Subcutaneous adipose tissue (tissue), 4 donors: ENCODE measurements around the gene RPP21. TPM values are rescaled to one million over a fixed set of nuclear protein-coding genes. Genes with fewer than 3 reads are reported as not detected.

ENCODE experiments used
- CTCF ChIP-seq: fragments of 450-650 bp; IDR thresholded peaks from one replicate; pipeline ENCODE4 v1.5.1; 2016; ENCODE audit warnings: low read depth, mild to moderate bottlenecking, control low read depth, antibody characterized with exemption, moderate library complexity
- total RNA-seq, 4 donors: library from RNA; depleted of rRNA; stranded (reverse); fragments of >200 nt; gene quantifications; one replicate each; pipeline ENCODE4 v1.1.0, GENCODE V29; 2016

The RPP21 gene
- total RNA-seq, 4 donors from 2014 or later, result 43.3 to 69.6 (median 49.5) TPM

DNA sequence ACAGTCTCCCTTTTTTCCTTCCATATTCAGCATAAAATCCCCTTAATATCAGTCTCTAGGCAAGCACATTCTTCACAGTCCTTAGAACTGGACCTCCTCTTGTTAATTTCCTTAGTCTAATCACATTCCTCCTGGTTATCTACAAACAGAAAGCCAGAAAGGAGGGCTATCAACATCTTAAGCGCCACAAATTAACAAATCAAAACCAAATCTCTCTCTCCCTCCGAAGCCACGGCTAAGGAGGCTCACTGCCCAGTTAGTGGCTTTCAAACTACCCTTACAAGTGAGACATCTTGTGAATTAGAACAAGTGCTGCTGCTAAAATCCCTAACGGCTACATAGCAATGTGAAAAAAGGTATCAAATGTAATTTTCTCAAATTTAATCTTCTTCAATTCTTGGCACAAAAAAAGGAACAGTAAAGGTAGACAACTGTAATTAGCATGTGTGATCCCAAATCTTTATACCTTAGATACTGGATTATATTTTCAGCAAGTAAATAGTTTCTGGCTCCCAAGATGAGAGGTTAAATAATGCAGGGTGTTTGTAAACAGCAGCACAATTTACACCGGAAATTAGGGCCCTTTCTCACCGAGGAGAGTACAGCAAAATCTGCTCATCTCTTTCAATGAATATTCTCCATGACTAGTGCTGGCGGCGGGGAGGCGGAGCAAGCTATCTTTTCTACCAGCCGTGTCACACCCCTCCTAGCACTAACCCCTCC, 19.6 kb upstream of the RPP21 start:
- TF ChIP-seq CTCF, result no peak

DNA sequence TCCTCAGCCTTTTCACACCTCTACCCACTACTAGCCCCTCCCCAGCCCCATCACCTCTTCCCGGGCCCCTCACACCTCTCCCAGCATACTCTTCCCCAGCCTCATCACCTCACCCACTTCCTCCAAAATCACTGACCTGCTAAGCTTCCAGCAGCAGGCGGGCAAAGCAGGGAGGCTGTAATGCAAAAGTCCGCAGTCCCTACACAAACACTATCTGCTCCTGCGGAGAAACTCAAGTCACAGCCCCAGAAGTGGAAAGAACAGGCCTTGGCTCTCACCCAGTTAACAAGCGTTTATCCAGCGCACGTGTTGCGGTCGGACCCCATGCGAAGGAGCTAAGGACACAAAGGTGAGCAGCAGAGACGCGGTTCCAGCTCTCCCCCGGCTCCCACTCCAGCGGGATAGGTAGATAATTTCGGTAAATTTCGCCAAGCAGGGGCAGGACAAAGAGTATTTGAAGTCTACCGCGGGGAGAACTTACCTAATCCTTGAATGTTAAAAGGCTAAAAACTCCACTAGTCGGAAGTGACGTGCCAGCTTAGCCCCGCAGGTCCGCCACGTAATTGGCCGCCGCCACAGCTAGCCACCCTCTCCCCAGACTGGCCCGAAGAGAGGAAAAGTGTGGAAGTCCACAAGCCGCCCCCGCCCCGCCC, 19.0 kb upstream of the RPP21 start:
- no peak for TF ChIP-seq CTCF

DNA sequence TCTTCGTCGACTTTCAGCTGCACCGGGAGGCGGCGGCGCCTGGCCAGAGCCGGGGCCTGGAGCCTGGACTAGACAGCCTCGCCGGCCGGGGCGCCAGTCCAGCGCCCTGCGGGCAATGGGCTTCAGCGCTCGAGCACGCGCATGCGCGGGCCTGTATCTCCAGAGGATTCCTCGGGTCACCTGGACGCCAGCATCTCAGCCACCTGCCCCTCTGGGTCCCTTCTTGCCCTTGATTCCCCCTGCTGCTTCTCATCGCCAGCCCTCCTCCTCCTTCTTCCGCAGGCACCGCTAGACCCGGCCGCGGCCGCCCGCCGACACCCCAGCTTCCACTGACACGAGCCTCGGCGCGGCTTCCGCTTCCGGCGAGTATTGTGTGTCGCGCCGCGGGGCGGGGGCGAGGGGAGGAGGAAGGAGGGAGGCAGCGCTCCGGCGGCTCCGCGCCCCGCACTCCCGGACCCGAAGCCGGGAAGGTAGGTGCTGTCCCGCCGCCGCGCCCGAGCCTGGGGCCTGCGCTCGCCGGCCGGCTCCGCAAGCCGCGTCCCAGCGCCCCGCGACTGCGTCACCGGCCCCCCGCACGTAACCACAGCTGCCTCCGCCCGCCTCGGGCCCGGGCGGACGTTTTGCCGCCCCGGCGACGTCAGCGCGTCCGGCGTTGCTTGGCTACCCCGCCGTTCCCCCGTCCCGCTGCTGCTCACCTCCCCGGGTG, 18.3 kb upstream of the RPP21 start, which contains the start of gene TRIM39:
TRIM39 (plus strand) TSS at position 402 of the 706 bp plus-strand sequence. CDS start 2,391 bp downstream, outside the sequence.
- no peak for TF ChIP-seq CTCF

GRCh38 chr6:30327232-30327746, 17.7 kb upstream of the RPP21 start:
- no peak for TF ChIP-seq CTCF

DNA sequence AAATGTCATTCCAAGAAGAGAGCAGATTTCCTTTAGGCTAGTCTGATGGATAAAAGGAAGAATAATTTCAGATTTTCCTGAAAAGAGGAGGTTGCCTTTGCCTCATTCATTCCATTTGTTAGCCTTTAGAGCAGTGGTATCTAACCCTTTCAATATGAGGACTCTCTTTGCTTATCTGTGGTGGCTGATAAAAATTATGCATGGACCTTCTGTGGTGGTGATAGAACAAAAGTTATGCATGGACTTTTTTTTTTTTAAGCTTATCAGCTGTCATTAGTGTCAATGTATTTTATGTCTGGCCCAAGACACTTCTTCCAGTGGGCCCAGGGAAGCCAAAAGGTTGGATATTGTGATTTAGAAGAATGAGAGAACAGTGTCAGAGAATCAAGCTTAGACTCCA, 16.6 kb upstream of the RPP21 start:
- no peak for TF ChIP-seq CTCF

DNA sequence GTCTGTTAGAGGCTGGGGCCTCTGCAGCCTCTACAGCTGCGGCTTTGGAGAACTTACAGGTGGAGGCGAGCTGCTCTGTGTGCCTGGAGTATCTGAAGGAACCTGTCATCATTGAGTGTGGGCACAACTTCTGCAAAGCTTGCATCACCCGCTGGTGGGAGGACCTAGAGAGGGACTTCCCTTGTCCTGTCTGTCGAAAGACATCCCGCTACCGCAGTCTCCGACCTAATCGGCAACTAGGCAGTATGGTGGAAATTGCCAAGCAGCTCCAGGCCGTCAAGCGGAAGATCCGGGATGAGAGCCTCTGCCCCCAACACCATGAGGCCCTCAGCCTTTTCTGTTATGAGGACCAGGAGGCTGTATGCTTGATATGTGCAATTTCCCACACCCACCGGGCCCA, 15.6 kb upstream of the RPP21 start:
- no peak for TF ChIP-seq CTCF

DNA sequence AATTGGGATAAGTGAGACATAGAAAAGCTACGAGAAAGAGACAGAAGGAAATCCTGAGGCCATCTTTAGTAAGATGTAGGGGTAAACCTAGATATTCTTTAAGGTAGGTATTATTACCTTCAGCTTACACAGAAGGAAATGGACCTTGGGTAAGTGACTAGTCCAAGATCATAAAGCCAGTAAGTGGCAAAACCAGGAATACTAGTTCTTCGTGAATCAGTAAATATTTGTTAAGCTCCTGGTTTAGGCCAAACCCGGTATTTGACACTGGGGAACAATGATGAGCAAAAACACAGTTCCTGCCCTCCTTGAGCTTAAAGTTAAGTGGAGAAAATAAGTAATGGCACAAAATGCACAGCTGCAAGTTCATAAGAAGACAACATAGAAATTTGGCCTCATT, 13.0 kb upstream of the RPP21 start:
- no peak for TF ChIP-seq CTCF
